GM21423 (cell line): ENCODE measurements around the gene RNU6-7.

Experiments used
- ATAC-seq: cut with Tn5 transposase; IDR thresholded peaks from one replicate; pipeline ENCODE4 v1.9.1; 2021; ENCODE audit warnings: mild to moderate bottlenecking, moderate library complexity; ENCODE audit not compliant: unreplicated experiment

Gene RNU6-7

GRCh38 chr14:32201816-32202490 lies at the start of gene RNU6-7:
RNU6-7 (plus strand) TSS chr14:32202045.
- ATAC-seq = no peak

- ATAC-seq = peak; percentile 77
Observed at GRCh38 chr14:32166029-32166428, 35.8 kb upstream of the RNU6-7 start.

- ATAC-seq = no peak
Observed at GRCh38 chr14:32166924-32167323, 34.9 kb upstream of the RNU6-7 start.

- ATAC-seq = no peak
Observed at GRCh38 chr14:32167907-32168306, 33.9 kb upstream of the RNU6-7 start.

DNA sequence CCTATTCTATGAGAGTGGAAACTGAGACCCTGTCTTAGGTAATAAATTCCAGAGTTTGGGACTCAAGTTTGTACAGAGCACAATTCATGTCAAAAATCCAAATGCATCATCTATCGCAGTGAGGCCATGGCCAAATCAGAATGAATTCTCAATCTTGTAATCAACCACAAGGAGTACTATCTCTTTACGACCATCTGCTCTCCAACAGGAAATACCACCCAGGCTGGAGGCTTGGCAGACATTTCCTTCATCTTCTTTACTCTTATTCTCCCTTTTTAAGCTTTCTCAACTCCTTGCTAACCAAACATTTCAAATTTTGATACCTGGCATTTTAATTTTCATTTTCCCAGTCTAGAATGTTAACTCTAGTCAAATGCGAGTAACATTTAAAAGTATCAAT lies 32.7 kb upstream of the RNU6-7 start:
- no peak for ATAC-seq

- no peak for ATAC-seq
Observed at GRCh38 chr14:32171469-32171868, 30.4 kb upstream of the RNU6-7 start.

GRCh38 chr14:32183151-32184058 lies 18.4 kb upstream of the RNU6-7 start:
- no peak for ATAC-seq

DNA sequence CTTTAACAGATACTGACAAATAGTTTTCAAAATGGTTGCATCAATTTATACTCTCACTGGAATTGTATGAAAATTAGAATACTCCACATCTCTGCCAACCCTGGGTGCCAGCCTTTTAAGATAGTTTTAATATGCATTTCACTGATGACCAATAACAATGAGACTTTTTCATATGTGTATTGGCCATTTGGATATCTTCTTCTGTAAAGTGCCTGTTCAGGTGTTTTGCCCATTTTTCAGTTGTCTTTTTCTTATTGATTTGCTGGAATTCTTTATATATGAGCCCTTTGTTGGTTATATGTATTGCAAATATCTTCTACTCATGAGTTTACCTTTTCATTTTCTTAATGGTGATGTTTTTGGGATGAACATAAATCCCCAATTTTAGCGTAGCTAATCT lies 16.7 kb upstream of the RNU6-7 start:
- ATAC-seq = no peak

DNA sequence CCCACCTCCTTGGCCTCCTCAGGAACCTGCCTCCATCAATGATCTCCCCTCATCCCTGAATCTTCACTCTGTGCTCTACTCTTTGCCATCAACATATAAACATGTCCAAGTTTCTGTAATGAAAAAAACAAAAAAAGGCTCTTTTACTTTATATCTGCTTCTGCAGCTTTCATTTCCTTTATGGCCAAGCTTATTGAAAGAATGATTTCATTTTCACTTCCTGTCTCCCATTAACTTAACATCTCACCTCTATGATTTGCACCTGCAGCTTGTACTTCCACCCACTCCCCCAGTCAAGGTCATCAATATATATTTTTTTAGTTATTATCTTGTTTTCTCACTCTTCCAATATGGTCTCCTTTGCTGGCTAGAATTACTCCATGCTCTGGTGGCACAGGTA lies 15.6 kb upstream of the RNU6-7 start:
- ATAC-seq = peak; percentile 70

GRCh38 chr14:32189811-32190210 lies 12.0 kb upstream of the RNU6-7 start:
- ATAC-seq = no peak

DNA sequence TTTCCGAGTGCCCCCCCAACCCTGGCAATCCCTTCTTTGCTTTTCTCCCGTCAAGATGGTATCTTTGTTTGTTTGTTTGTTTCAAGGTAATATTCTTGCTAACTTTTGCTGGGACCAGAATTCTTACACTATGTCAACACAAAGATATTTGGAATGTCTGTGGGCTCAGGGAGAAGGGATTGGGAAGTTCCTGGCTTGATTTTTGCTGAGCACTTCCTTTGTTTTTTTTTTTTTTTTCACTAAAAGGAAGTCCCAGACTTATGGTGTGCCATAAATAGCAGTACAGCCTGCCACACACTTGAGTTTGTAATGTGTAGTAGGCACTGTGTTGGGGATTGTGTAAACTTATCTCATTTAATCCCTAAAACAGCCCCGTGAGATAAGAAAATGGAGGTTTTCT lies 11.2 kb upstream of the RNU6-7 start:
- ATAC-seq = no peak

DNA sequence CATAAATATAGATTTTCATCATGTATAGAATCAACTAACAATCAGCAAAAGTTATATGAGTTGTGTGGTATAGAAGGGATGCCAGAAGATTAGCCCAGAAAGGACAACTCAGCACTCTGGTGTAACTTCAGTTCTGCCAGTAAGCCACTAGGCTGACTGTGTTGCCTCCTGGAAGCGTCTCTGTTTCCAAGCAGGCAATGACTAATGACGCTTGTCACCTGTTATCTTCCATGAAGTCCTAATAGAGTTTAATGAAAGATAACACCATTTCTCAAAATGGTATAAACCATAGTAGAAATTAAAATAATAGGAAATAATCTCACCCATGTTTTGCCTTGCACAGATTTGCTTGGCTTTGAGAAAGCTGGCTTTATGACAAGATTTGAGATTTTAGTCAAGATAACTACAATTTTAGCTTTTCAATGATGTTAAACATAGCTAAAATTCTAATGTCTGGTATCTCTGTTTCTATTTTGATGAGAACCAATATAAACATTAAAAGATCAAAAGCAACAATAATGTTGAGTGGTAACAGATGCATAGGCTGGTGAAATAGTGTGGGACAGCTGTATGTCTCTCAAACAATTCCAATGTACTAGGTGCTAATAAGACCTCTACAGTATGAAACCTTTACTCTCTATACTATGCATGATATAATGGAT lies 9.0 kb upstream of the RNU6-7 start:
- no peak for ATAC-seq

DNA sequence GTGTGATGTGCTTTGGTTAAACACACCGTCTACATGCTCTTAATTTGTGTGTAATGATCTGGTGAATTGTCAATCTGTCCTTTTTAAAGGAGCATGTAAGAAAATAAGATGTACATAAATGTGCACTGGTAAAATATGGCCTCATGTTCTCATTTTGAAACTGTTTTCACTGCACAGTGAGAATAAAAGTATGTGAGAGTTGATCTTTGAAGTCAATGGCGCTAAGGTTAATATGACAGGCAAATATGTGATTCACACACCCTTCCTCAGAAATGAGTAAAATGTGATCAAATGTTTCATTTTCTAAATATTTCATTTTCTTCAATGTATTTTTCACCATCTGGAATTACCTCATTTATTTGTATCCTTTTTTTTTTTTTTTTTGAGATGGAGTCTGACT lies 8.3 kb upstream of the RNU6-7 start:
- ATAC-seq = no peak

GRCh38 chr14:32195636-32196035 lies 6.2 kb upstream of the RNU6-7 start:
- ATAC-seq = no peak

GRCh38 chr14:32197919-32198318 lies 3.9 kb upstream of the RNU6-7 start:
- ATAC-seq = peak; percentile 35

DNA sequence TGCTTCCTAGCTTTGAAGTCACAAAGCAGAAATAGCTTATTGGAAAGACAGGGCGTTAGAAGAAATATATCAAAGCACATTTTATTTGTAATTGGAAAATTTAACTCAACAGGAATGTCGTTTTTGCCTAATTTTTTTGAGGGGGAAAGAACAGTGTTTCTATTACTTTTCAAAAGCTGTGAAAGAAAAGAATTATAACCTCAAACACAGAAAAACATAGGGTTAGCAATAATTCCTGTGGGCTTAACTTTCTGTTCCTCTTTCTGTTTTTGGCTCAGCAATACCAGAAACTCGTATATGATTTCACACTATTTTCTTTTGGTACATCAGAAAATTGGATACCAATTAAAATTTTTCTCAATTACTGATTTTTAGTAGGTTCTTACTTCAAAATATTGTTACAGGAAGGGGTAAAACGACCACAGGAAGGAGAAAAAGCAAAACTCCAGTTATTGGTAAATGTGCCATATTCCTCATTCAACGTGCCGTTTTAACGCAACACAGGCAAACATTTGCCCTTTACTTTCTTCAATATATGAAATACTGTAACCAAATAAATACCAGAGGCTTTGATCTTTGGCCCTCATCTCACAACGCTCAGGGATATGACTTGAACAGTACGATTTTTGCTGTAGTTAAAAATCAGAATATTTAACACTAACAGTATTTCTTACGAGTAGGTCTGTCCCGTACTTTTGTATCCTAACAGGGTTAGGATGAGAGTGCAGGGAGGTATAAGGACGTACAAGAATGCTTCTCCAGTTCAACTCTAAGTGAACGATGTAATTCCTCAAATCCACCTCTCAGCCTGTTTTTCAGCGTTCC lies 1.3 kb upstream of the RNU6-7 start:
- ATAC-seq = peak; percentile 24

DNA sequence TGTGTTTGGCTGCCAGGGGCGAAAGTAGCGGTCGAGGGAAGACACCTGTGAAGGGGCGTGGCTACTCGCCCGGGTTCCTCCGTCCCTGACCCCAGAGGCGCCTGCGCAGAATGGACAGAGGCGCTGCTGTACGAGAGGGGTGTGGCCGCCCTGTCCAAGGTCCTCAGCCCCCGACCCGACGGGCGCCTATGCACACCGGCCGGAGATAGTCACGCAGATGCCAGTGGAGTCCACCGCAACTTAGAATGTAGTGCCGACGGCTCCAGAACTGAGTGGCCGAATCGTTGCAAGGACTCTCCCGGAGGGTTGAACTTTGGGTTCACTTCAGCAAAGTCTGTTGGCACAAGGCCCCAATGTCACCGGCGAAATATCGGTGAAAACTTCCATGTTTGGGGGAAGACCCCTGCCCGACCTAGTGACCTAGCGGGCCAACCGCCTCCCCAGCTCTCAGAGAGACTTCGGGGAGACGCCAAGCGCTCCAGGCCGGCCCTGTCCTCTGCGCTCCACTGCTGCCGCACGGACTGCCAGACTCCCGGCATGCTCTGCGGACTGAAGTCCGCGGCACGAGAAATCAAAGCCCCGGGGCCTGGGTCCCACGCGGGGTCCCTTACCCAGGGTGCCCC lies 541 bp upstream of the RNU6-7 start:
- ATAC-seq = peak; percentile 58

- ATAC-seq = no peak
Observed at GRCh38 chr14:32202491-32202997, 699 bp downstream of the RNU6-7 start.

DNA sequence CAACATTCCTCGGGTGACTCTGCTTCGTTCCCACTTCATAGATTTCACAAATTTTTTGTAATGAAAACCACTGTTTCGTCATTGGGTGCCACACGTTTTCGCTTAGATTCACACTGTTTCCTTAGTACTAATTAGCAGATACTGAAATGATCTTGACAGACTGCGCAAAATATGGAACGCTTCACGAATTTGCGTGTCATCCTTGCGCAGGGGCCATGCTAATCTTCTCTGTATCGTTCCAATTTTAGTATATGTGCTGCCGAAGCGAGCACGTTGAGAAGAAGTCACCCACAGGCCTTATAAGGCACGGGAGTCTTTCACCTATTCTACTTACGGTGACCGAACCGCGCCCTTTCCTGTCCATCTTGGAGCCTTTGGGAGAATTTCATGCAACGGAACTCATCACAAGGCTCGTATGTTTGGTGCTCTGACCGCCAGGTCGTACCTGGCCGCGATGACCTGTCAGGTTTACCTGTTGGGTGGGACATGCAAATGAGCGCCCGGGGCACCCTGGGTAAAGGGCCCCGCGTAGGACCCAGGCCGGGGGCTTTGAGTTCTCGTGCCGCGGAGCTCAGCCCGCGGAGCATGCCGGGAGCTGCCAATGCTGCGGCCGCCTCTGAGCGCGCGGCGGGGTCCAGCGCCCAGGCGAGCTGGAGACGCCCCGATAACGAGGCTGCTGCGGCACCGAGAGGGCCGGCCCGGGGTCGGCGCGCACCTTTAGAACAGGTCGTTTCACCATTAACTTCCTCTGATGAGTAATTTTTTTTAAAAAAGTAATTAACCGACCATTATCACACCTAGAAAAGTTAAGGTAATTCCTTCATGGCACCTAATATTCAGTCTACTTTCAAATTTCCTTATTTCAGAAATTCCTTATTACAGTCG lies 1.4 kb downstream of the RNU6-7 start, which contains the start of gene RNU6-8:
Gene RNU6-8 (minus strand): TSS at position 272 of the 885 bp plus-strand sequence.
- ATAC-seq = peak; percentile 60
